ENCODE results near the gene GALNT18.

GALNT18 gene

GRCh38 chr11:11292839-11293238, 329.0 kb downstream of the GALNT18 start:
- DNase-seq = no peak

- DNase-seq = no peak
These were observed 330.5 kb downstream of the GALNT18 start for GRCh38 chr11:11291041-11292015.

- DNase-seq = no peak
These were observed 331.5 kb downstream of the GALNT18 start for GRCh38 chr11:11290354-11290753.

- no peak for DNase-seq
These were observed 332.1 kb downstream of the GALNT18 start for GRCh38 chr11:11289669-11290068.

GRCh38 chr11:11288972-11289616, 332.7 kb downstream of the GALNT18 start:
- DNase-seq = no peak

GRCh38 chr11:11284481-11284880, 337.3 kb downstream of the GALNT18 start:
- DNase-seq = no peak

GRCh38 chr11:11281626-11282025, 340.2 kb downstream of the GALNT18 start:
- no peak for DNase-seq

- no peak for DNase-seq
These were observed 341.0 kb downstream of the GALNT18 start for GRCh38 chr11:11280826-11281225.

GRCh38 chr11:11279956-11280689, 341.7 kb downstream of the GALNT18 start:
- DNase-seq = no peak

GRCh38 chr11:11272254-11272653, 349.6 kb downstream of the GALNT18 start:
- DNase-seq = no peak

- no peak for DNase-seq
These were observed 351.5 kb downstream of the GALNT18 start for GRCh38 chr11:11270236-11270775.

- no peak for DNase-seq
These were observed 353.1 kb downstream of the GALNT18 start for GRCh38 chr11:11268706-11269105.

GRCh38 chr11:11268119-11268518, 353.7 kb downstream of the GALNT18 start:
- no peak for DNase-seq

- DNase-seq = no peak
These were observed 354.5 kb downstream of the GALNT18 start for GRCh38 chr11:11267312-11267711.

GRCh38 chr11:11265994-11266606, 355.7 kb downstream of the GALNT18 start:
- DNase-seq = peak; percentile 74

GRCh38 chr11:11265320-11265719, 356.5 kb downstream of the GALNT18 start:
- DNase-seq = no peak

- DNase-seq = no peak
These were observed 358.4 kb downstream of the GALNT18 start for GRCh38 chr11:11263238-11264005.

GRCh38 chr11:11262171-11262920, 359.5 kb downstream of the GALNT18 start:
- no peak for DNase-seq

- no peak for DNase-seq
These were observed 360.2 kb downstream of the GALNT18 start for GRCh38 chr11:11261629-11262028.

- DNase-seq = no peak
These were observed 360.9 kb downstream of the GALNT18 start for GRCh38 chr11:11260903-11261302.

- no peak for DNase-seq
These were observed 367.8 kb downstream of the GALNT18 start for GRCh38 chr11:11253995-11254394.
